Frontal cortex (tissue), 4 donors: ENCODE results near the gene OPA1. TPM values are rescaled to one million over a fixed set of nuclear protein-coding genes. Genes with fewer than 3 reads are reported as not detected.
"Not testable (repeated sequence)": the region's sequence is repeated elsewhere in the genome, so short reads cannot be mapped to it uniquely, and the experiment has no call there.

Experiments used
- DNase-seq, 2 donors: peaks; one replicate each; pipeline ENCODE4 v3.0.0; 2012; ENCODE audit warnings: low spot score in 2 of 2
- FAIRE-seq: peaks from 2 replicates; lab custom pipeline; 2012; peaks lifted over from hg19 to GRCh38; lab: Jason Lieb, UNC
- total RNA-seq: library from RNA; depleted of rRNA; stranded (reverse); fragments of >200 nt; gene quantifications from one replicate; pipeline ENCODE4 v1.2.3, GENCODE V29; 2014
- donor health status: control.
- donor health status: control.
- donor health status: control.

The OPA1 gene
- total RNA-seq, 1 donor from 2014 or later: 136 TPM

- DNase-seq (no peak), FAIRE-seq (no peak)
These were observed 3.9 kb upstream of the OPA1 start for GRCh38 chr3:193589129-193589528.

DNA sequence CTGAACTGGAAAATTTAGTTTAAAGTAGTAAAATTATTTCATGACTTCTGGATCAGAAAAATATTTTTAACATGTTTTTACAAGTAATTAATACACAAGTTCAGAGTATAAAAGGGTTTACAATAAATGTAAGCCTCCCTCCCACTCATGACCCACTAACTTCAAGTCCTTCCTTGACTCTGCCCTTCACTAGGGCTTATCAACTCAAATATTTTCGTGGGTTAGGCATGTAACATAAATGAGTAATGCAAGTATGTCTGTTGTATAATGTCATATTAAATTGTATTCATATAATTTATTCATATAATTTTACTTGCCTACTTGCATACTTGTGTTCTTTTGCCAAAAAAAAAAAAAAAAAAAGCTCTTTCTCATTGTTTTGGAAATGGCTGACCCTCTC is 3.4 kb upstream of the OPA1 start:
- DNase-seq (no peak), FAIRE-seq (no peak)

- no peak for FAIRE-seq
These were observed 2.7 kb upstream of the OPA1 start for GRCh38 chr3:193590088-193590856.

GRCh38 chr3:193593668-193594030 is 641 bp downstream of the OPA1 start:
- DNase-seq (peak in 1 of 2 donors; percentile 21), FAIRE-seq (no peak)

More at GRCh38 chr3:193590088-193590856, 2.7 kb upstream of the OPA1 start:
- DNase-seq: no peak

DNA sequence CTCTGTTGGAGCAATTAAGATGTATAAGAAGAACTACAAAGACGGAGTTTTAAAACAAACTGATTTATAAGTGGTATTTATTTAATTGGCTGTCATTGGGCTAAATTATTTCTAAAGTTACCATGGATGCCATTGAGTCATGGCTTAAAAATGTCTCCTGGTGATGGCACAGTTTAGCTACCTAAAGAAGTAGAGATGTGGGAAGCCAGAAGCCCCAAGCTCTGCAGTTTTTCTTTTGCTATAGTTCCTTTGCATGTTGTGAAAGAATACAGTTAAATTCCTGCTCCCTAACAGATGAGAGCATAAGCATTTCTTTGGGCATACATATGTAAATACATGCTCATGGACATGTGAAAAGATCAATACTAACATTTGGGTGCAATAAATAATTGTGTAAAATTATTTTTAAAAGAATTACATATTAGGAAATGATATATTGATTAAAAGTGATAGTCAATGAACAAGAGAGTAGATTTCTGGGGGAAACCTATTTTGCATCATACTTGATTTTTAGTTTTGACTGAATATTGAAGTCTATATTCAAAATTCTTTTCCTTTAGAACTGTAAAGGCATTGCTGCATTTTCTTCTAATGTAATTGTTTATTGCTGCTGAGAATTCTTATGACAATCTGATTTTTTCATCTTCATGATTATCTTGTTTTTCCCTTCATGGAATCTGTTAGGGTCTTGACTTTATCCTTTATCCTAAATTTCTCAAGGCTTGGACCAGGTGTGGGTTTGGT is 2.1 kb downstream of the OPA1 start:
- FAIRE-seq: no peak

DNA sequence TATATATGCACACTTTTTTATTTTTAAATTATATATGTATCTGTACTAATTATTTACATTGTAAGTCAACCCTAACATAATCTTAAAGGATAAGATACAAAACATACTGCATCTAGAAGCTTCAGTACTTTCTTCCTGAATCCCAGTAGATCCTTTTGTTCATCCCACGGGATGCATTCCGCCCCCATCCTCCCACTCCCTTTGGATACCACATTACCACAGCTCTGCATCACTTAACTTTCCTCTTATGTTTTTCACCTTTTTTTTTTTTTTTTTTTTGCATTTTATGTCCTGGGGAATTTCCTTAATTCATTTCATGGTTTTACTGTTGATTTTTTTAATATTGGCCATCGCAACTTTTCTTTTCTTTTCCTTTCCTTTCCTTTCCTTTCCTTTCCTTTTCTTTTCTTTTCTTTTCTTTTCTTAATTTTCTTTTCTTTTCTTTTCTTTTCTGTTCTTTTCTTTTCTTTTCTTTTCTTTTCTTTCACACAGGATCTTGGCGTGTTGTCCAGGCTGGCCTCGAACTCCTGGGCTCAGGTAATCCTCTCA is 3.0 kb downstream of the OPA1 start:
- DNase-seq: no peak
- FAIRE-seq: no peak

More for the DNA sequence above, 2.1 kb downstream of the OPA1 start:
- DNase-seq: no peak

DNA sequence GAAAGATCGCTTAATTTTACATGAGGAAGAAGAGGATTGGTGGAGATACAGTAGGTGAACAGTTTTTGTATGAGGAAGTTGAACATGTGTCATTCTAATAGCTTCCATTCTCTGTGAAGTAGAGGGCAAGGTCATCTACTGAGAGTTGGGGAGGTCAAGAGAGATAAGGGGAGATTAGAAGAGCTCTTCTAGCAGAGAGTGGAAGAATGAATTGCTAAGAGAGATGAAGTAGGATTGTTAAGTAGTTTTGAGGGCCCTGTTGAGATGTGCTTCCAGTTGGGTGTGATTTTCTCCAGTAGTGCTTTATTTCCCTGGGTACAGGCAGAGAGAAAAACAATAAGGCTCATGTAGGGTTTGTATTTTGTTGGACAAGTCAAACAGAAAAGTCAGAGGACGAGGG is 5.2 kb downstream of the OPA1 start:
- no peak for FAIRE-seq

DNA sequence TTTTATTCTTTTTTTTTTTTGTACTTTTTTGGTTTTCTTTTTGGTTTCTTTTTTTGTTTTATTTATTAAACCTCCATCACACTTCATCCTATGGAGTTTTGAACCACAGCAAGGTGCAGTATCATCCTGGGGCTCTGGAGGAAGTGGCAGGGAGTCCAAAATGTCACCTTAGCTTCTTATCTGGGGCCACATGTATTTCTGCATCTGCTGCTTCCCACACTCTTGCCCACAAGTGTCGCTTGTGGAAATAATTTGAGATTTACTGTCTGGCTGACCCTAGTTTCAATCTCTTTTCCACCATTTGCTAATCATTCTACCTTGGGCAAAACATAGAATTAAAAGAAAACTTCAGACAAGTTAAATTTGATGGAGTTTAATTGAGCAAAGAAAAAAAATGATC is 6.4 kb downstream of the OPA1 start:
- FAIRE-seq (no peak), DNase-seq (no peak)

More for the DNA sequence above, 5.2 kb downstream of the OPA1 start:
- no peak for DNase-seq

- FAIRE-seq (no peak), DNase-seq (peak in 1 of 2 donors; percentile 24)
These were observed 12.9 kb downstream of the OPA1 start for GRCh38 chr3:193605876-193606275.

- not testable (repeated sequence) for FAIRE-seq, DNase-seq
These were observed 13.9 kb downstream of the OPA1 start for GRCh38 chr3:193606892-193607291.

DNA sequence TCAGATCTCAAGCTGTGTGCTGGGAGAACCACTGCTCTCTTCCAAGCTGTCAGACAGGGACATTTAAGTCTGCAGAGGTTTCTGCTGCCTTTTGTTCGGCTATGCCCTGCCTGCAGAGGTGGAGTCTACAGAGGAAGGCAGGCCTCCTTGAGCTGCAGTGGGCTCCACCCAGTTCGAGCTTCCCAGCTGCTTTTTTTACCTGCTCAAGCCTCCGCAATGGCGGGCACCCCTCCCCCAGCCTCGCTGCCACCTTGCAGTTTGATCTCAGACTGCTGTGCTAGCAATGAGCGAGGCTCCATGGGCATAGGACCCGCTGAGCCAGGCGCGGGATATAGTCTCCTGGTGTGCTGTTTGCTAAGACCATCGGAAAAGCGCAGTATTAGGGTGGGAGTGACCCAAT is 17.5 kb downstream of the OPA1 start:
- FAIRE-seq: not testable (repeated sequence)

DNA sequence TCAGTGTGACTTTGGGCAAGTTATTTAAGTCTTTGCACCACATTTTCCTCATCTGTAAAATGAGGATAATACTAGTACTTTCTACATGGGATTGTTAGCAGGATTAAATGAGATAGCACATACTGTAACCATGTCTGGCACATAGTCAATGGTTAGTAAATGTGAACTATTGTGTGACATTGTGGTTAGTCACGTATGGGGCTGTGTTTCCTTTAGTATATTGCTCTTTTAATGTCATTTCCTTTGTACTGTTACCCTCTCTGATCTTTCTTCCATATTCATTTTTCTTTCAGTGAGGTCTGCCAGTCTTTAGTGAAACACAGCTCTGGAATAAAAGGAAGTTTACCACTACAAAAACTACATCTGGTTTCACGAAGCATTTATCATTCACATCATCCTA is 21.4 kb downstream of the OPA1 start:
- no peak for FAIRE-seq

More for the DNA sequence above, 17.5 kb downstream of the OPA1 start:
- DNase-seq: not testable (repeated sequence)

DNA sequence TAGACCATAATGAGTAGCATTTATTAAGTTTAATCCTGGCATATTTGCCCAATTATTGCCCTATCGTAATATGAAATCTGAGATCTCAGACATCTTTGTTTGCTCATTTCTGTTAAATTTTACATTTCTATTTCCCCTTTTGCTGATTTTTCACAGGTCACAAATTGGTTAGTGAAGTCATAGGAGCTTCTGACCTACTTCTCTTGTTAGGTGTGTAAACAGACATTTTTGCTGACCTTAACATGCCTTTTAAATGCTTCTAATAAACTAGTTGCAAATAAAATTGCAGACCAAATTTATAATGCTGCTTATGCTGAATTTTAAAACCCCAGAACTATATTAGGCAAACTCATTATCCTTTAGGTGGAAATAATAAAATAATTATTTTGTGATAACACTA is 24.6 kb downstream of the OPA1 start:
- DNase-seq (no peak), FAIRE-seq (no peak)

More for the DNA sequence above, 21.4 kb downstream of the OPA1 start:
- no peak for DNase-seq

GRCh38 chr3:193620057-193620456 is 27.0 kb downstream of the OPA1 start:
- FAIRE-seq (no peak), DNase-seq (no peak)

GRCh38 chr3:193620650-193621049 is 27.6 kb downstream of the OPA1 start:
- DNase-seq: no peak
- FAIRE-seq: no peak

GRCh38 chr3:193621127-193621526 is 28.1 kb downstream of the OPA1 start:
- FAIRE-seq: no peak

DNA sequence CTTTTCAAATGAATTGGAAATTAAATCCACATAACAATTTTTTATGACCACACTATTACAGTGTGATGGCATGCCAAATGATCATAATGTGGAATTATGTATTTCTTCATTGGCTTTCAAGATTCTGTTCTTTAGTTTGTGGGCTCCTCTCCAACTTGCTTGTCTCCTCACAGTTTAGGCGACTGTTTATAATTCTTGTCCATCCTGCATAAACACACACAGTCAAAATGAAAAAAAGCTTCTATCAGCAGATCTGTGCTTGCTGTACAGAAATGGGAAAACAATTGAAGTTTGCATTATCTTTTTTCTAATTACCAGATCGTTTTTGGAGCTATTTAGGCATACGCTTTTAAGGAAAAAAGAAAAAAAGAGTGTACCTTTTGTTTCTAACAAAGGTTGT is 37.0 kb downstream of the OPA1 start:
- DNase-seq (no peak), FAIRE-seq (no peak)

More at GRCh38 chr3:193621127-193621526, 28.1 kb downstream of the OPA1 start:
- no peak for DNase-seq

GRCh38 chr3:193637831-193638230 is 44.8 kb downstream of the OPA1 start:
- no peak for FAIRE-seq
- no peak for DNase-seq

GRCh38 chr3:193638833-193639232 is 45.8 kb downstream of the OPA1 start:
- FAIRE-seq (no peak), DNase-seq (no peak)

- FAIRE-seq (no peak), DNase-seq (no peak)
These were observed 47.2 kb downstream of the OPA1 start for GRCh38 chr3:193640165-193640715.
